ENCODE data around the gene TMX1. TPM values are rescaled to one million over a fixed set of nuclear protein-coding genes. Genes with fewer than 3 reads are reported as not detected.

The TMX1 gene
- total RNA-seq, 1 donor from 2014 or later: 56.2 TPM

DNA sequence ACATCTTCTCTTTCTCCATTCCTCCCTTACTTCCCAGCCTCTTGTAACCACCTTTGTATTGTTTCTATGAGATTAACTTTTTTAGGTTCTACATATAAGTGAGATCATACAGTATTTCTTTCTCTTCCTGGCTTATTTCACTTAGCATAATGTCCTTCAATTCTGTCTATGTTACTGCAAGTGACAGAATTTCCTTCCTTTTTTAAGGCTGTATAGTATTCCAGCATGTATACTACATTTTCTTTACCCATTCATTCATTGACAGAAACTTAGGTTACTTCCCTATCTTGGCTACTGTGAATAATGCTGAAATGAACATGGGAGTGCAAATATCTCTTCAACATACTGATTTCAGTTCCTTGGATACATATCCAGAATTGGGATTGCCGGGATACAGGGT lies 18.2 kb downstream of the TMX1 start:
- FAIRE-seq: no peak
- Histone ChIP-seq H3K36me3 (ENCODE audit: insufficient read depth, low read length) (peaks cover 7% of the 10 kb centered on the region), H3K27me3 (ENCODE audit: insufficient read depth, low read length) (no peaks in the 10 kb centered on the region)

DNA sequence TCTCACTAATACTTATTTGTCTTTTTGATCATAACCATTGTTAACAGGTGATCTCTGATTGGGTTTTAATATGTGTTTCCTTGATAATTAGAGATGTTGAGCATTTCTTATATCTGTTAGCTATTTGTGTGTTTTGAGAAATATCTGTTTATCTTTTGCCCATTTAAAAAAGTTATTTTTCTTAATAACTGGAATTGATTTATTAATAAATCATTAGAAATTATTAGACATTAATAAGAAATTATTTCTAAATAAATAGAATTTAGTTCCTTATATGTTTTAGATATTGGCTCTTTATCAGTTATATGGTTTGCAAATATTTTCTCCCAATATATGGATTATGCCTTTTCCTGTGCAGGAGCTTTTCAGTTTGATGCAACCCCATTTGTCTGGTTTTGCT lies 18.7 kb downstream of the TMX1 start:
- Histone ChIP-seq H4K20me1 (ENCODE audit: insufficient read depth, low read length) (no peaks in the 10 kb centered on the region), H3K36me3 (ENCODE audit: insufficient read depth, low read length) (peaks cover 3% of the 10 kb centered on the region), H3K79me2 (ENCODE audit: insufficient read depth, low read length) (no peaks in the 10 kb centered on the region), H3K4me1 (ENCODE audit: insufficient read depth, low read length) (no peaks in the 10 kb centered on the region), H3K9ac (ENCODE audit: low read length) (no peak overlapping the region), H2AFZ (ENCODE audit: low read depth, low read length) (no peak overlapping the region), H3K4me3 (ENCODE audit: insufficient read depth, low read depth, low read length) (no peak overlapping the region), H3K27me3 (ENCODE audit: insufficient read depth, low read length) (no peaks in the 10 kb centered on the region), H3K4me2 (ENCODE audit: low read length) (no peak overlapping the region), H3K27ac (ENCODE audit: low read depth, low read length) (no peak overlapping the region), H3K9me3 (ENCODE audit: insufficient read depth, low read depth, low read length) (no peaks in the 10 kb centered on the region)
- Mint-ChIP-seq H3K4me3 (ENCODE audit: unreplicated experiment) (no peak overlapping the region), H3K27me3 (ENCODE audit: low read depth, unreplicated experiment) (no peaks in the 10 kb centered on the region), H3K4me1 (ENCODE audit: low read depth, unreplicated experiment) (peaks cover 7% of the 10 kb centered on the region), H3K36me3 (ENCODE audit: low read depth, unreplicated experiment) (peaks cover 17% of the 10 kb centered on the region), H3K9me3 (ENCODE audit: unreplicated experiment) (no peaks in the 10 kb centered on the region), H3K27ac (ENCODE audit: unreplicated experiment) (no peak overlapping the region)
- FAIRE-seq (no peak), DNase-seq (ENCODE audit: low read depth) (no peak)
- TF ChIP-seq, protein P1, sequence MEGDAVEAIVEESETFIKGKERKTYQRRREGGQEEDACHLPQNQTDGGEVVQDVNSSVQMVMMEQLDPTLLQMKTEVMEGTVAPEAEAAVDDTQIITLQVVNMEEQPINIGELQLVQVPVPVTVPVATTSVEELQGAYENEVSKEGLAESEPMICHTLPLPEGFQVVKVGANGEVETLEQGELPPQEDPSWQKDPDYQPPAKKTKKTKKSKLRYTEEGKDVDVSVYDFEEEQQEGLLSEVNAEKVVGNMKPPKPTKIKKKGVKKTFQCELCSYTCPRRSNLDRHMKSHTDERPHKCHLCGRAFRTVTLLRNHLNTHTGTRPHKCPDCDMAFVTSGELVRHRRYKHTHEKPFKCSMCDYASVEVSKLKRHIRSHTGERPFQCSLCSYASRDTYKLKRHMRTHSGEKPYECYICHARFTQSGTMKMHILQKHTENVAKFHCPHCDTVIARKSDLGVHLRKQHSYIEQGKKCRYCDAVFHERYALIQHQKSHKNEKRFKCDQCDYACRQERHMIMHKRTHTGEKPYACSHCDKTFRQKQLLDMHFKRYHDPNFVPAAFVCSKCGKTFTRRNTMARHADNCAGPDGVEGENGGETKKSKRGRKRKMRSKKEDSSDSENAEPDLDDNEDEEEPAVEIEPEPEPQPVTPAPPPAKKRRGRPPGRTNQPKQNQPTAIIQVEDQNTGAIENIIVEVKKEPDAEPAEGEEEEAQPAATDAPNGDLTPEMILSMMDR (IDR thresholded peaks at IDR 0.05; ENCODE audit: insufficient read depth, low read depth, low read length): no peak
- TF ChIP-seq EZH2 (IDR thresholded peaks at IDR 0.05; ENCODE audit: insufficient read depth, low read length): no peak

More for the DNA sequence above, 18.2 kb downstream of the TMX1 start:
- H4K20me1 ChIP-seq (ENCODE audit: insufficient read depth, low read length): no peaks in the 10 kb centered on the region
- Mint-ChIP-seq H3K4me1 (ENCODE audit: low read depth, unreplicated experiment) (peaks cover 7% of the 10 kb centered on the region), H3K27ac (ENCODE audit: unreplicated experiment) (no peak overlapping the region), H3K9me3 (ENCODE audit: unreplicated experiment) (no peaks in the 10 kb centered on the region), H3K27me3 (ENCODE audit: low read depth, unreplicated experiment) (no peaks in the 10 kb centered on the region), H3K4me3 (ENCODE audit: unreplicated experiment) (no peak overlapping the region), H3K36me3 (ENCODE audit: low read depth, unreplicated experiment) (peaks cover 17% of the 10 kb centered on the region)
- DNase-seq (ENCODE audit: low read depth): no peak
- no peaks in the 10 kb centered on the region for H3K9me3 ChIP-seq (ENCODE audit: insufficient read depth, low read depth, low read length)
- H2AFZ ChIP-seq (ENCODE audit: low read depth, low read length): no peak overlapping the region
- H3K4me2 ChIP-seq (ENCODE audit: low read length): no peak overlapping the region
- TF ChIP-seq, protein P1 (IDR thresholded peaks at IDR 0.05; ENCODE audit: insufficient read depth, low read depth, low read length): no peak
- TF ChIP-seq EZH2 (IDR thresholded peaks at IDR 0.05; ENCODE audit: insufficient read depth, low read length): no peak
- no peak overlapping the region for H3K9ac ChIP-seq (ENCODE audit: low read length)
- H3K4me1 ChIP-seq (ENCODE audit: insufficient read depth, low read length): no peaks in the 10 kb centered on the region
- H3K27ac ChIP-seq (ENCODE audit: low read depth, low read length): no peak overlapping the region
- H3K79me2 ChIP-seq (ENCODE audit: insufficient read depth, low read length): no peaks in the 10 kb centered on the region
- no peak overlapping the region for H3K4me3 ChIP-seq (ENCODE audit: insufficient read depth, low read depth, low read length)

GRCh38 chr14:51260225-51260624 lies 20.2 kb downstream of the TMX1 start:
- Histone ChIP-seq H4K20me1 (ENCODE audit: insufficient read depth, low read length) (no peaks in the 10 kb centered on the region), H3K4me2 (ENCODE audit: low read length) (no peak overlapping the region), H3K27me3 (ENCODE audit: insufficient read depth, low read length) (no peaks in the 10 kb centered on the region), H3K27ac (ENCODE audit: low read depth, low read length) (no peak overlapping the region), H3K9me3 (ENCODE audit: insufficient read depth, low read depth, low read length) (no peaks in the 10 kb centered on the region), H3K9ac (ENCODE audit: low read length) (no peak overlapping the region), H3K4me3 (ENCODE audit: insufficient read depth, low read depth, low read length) (no peak overlapping the region), H3K36me3 (ENCODE audit: insufficient read depth, low read length) (peaks cover 3% of the 10 kb centered on the region), H2AFZ (ENCODE audit: low read depth, low read length) (no peak overlapping the region), H3K4me1 (ENCODE audit: insufficient read depth, low read length) (no peaks in the 10 kb centered on the region), H3K79me2 (ENCODE audit: insufficient read depth, low read length) (no peaks in the 10 kb centered on the region)
- H3K27me3 Mint-ChIP-seq (ENCODE audit: low read depth, unreplicated experiment): no peaks in the 10 kb centered on the region
- H3K4me3 Mint-ChIP-seq (ENCODE audit: unreplicated experiment): no peak overlapping the region
- DNase-seq (ENCODE audit: low read depth) (no peak), FAIRE-seq (no peak)
- peaks cover 7% of the 10 kb centered on the region for H3K4me1 Mint-ChIP-seq (ENCODE audit: low read depth, unreplicated experiment)
- H3K36me3 Mint-ChIP-seq (ENCODE audit: low read depth, unreplicated experiment): peaks cover 16% of the 10 kb centered on the region
- TF ChIP-seq, protein P1 (IDR thresholded peaks at IDR 0.05; ENCODE audit: insufficient read depth, low read depth, low read length): no peak
- TF ChIP-seq EZH2 (IDR thresholded peaks at IDR 0.05; ENCODE audit: insufficient read depth, low read length): no peak
- H3K27ac Mint-ChIP-seq (ENCODE audit: unreplicated experiment): no peak overlapping the region
- H3K9me3 Mint-ChIP-seq (ENCODE audit: unreplicated experiment): no peaks in the 10 kb centered on the region
